CD4-positive, alpha-beta T cell treated with Interleukin-1 beta for 1 hour (primary cell): ENCODE data around the gene PSMB10.
"Not testable (repeated sequence)": the region's sequence is repeated elsewhere in the genome, so short reads cannot be mapped to it uniquely, and the experiment has no call there.

Experiments used
- DNase-seq, 2 donors: peaks; one replicate each; pipeline ENCODE4 v3.0.0-alpha.2; 2020 to 2022

Gene PSMB10

GRCh38 chr16:67936124-67936879 is at the start of gene PSMB10:
PSMB10 (minus strand) TSS chr16:67936850; CDS start chr16:67936749, 101 bp downstream.
- peak in 1 of 2 donors; percentile 31 for DNase-seq

- no peak for DNase-seq
Observed at GRCh38 chr16:67982011-67982696, 45.5 kb upstream of the PSMB10 start.

- DNase-seq: peak in 1 of 2 donors; percentile 14
Observed at GRCh38 chr16:67979955-67980678, 43.5 kb upstream of the PSMB10 start, which contains the start of gene DPEP3. DPEP3 (minus strand) TSS chr16:67980499; CDS start chr16:67980380, 119 bp downstream.

DNA sequence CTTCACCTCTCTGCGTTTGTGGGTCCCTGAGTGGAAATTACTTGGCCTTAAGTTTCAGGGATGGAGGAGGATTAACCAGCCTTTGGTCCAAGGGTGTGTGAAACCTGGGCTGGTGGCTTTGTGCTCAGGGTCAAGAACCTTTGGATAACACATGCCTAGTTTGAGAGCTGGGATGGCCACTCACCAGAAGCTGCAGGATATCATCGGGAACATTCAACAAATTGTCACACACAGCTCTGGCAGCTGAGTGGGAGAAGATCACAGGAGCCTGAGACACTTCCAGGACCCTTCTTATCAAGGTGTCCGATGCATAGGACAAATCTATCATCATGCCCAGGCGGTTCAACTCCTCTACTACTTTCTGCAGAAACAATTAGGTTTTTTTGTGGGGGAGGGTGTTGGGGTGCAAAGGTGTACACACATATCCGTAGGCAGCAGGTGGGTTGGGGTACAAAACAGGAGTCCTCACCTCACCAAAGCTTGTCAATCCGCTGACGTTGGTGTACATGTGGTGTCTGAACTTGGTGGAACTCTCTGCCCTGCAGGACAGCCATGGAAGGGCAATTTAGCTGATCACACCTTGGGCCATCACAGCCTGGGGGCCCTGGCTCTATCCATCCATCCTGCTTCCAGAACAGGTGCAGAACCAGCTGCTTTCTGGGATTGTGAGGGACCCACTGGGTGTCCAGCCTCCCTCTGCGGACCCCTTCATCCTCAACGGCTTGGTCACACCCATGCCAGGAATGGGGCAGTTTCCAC is 41.0 kb upstream of the PSMB10 start:
- no peak for DNase-seq

- no peak for DNase-seq
Observed at GRCh38 chr16:67977005-67977404, 40.4 kb upstream of the PSMB10 start.

DNA sequence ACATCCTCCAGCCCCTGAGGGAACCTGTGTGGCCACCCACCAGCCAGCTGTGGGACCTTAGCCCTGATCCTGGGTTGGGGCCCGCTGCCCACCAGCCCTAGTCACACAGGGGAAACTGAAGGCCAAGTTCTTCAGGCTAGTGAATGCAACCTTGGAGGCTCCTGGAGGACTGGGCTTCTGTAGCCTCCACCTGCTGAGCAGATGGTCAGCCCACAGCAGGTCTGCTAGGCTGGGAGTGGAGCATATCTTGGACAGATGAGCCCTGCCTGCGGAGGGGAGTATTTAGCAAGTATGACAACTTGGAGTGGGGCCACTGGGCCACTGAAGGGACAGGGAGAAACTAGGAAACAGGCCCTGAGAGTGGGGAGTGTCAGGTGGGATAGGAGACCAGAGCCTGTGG is 39.6 kb upstream of the PSMB10 start:
- no peak for DNase-seq

DNA sequence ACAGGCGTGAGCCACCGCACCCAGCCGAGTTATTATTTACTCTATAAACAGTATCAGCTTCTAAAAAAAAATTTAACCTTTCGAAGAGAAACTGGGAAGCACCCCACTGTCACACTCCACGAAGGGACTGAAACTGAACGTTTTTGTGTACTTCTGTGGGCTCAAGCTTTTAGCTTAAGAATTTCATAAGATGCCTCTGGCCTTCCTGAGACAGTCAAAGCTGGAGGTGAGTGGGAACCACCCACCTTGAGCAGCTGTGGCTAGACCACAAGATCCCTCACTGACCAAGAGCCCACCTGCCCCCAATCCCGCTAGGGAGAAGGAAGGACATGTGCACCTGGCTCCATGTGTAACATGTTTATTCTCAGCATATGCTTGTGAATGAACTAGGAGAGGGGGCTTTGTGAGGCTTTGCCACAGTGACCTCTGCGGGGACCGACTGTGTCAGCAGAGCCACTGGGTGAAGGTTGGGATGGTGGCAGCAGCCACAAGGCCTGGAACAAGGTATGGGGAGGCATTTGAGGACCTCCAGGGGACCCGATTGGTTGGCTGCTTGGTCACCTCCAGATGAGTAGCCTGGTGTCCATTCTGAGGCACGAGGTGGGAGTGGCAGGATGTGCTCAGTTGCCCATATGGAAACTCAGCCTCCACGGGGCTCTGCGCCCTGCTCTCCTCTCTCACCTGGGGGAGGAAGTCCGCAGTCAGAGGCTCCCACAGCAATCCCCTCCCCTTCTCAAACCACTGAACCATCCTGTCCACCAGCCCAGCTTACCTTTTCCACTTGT is 38.9 kb upstream of the PSMB10 start:
- DNase-seq: no peak

GRCh38 chr16:67972285-67972684 is 35.6 kb upstream of the PSMB10 start:
- not testable (repeated sequence) for DNase-seq

GRCh38 chr16:67971111-67971510 is 34.5 kb upstream of the PSMB10 start:
- DNase-seq: no peak

- peak in 1 of 2 donors; percentile 29 for DNase-seq
Observed at GRCh38 chr16:67969254-67970039, 32.8 kb upstream of the PSMB10 start.

DNA sequence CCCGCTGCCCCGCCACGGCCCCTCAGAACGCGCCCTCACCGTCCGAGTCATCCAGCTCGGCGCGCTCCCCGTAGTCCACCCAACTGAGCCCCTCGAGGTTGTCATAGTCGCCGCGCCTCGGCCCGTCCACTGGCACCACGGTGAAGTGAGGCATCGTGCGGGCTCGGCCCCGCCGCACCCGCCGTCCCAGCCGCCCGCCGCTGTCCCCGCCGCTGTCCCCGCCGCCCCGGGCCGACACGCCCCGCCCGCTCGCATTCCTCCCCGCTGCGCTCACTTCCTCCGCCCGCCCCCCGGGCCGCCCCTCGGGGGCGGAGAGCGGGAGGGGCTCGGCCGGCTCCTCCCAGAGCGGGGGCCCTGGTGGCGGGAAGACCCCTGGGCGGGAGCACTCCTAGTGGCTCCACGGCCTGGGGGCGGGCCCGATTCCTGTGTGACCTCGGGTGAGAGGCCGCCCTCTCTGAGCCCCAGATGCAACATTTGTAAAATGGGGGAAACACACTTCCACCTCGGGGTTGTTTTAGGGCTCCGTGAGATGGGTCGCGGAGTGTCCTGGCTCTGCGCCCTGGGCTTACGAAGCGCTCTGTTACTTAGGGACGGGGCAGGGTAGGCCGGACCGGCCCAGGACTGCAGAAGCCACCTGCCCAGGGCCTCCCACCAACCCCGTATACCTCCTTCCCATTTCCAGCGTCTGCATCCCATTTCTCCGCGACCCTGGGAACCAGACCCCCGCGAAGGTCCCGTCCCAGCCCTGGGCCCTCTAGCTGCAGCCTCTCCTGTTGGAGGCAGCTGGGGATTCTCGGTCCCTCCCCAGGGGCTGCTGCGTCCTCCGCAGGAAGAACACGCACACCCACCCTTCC is 32.0 kb upstream of the PSMB10 start, which contains the start of gene SLC12A4:
TSS of gene SLC12A4 (minus strand) at position 238 of the 854 bp plus-strand sequence. CDS start at position 154, 84 bp downstream.
- peak; percentile 88 to 91 for DNase-seq

DNA sequence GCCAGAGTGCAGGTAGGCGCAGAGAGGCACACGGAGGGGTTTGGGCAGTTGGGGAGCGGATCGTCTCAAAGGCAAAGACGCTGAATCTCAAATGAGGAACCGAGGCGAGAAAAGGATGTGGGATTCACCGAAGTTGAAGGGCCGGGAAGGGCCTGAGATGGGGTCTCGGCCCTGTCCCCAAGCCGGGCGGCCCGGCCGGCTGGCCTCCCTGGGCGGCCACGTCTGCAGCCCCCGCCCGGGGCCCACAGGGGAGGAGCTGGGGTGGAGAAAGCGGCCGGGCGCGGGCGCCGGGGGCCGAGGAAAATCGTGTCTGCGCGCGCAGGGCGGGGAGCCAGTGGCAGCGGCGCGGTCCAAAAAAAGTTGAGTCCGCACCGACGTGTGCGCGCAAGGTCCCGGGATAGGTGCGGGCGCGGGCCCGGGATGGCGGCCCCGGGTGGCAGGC is 31.3 kb upstream of the PSMB10 start:
- DNase-seq: peak; percentile 17 to 27

GRCh38 chr16:67967183-67967957 is 30.7 kb upstream of the PSMB10 start:
- peak in 1 of 2 donors; percentile 28 for DNase-seq

DNA sequence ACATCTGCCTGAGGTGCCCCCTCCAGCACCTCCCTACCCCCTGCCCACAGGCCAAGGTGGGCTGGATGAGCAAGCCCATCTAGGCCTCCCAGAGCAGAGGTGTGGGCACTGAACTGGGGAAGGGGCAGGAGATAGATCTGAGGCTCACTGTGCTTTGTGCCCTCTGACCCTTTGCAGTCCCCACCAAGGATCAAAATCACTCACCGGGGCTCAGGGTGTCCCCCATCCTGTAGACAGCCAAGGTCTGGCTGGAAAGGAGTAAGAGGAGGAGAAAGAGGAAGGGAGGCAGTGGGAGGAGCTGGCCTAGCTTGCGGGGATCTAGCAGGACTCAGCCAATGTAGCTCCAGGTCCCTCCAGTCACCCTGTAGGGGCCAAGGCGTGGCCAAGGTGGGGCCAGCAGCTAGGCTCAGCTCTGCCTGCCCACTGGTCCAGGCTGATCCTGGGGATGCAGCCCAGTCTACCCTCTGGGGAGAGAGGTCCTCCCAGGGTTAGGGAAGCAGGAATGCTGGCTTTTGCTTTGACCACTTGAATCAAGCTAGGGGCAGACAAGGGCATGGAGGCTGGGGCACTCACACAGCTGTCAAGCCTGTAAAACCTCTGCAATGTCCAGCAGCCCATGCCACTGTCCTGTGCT is 30.0 kb upstream of the PSMB10 start:
- DNase-seq: no peak

- DNase-seq: no peak
Observed at GRCh38 chr16:67965668-67966548, 29.3 kb upstream of the PSMB10 start.

DNA sequence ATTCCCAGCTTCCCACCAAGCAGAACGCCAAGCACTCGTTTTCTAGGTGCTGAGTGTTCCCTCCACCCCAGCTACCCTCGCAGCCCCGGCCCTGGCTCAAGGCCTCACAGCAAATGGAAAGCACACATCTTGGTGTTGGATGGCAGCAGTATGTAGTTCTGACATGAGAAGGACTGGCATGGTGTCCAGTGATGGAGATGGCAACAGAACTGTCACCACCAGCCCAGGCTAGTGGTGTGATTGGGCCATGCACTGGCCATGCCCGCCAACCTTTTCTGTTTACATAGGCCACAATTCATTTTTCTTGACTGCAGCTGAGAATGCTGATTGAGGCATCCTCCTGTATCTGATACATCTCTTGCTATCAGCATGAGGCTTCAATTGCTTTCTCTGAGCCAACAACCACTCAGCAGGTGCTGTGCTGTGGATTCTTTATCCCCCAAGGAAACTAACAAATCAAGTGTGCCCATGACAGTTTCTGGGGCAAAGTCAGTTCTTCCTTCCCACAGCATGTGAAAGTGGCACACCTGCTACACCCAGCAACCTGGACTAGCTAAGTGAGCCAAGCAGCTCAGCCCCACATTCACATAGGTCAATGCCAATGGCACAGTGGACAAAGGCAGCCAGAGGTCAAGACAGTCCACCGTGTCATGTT is 28.0 kb upstream of the PSMB10 start:
- no peak for DNase-seq
